ENCODE results near the gene MT1A. TPM values are rescaled to one million over a fixed set of nuclear protein-coding genes. Genes with fewer than 3 reads are reported as not detected.
A peak's percentile ranks its signal among the peaks of the same experiment; 100 is the strongest.
"Not testable (repeated sequence)": the region's sequence is repeated elsewhere in the genome, so short reads cannot be mapped to it uniquely, and the experiment has no call there.

Gene MT1A
- total RNA-seq, 2 donors from 2014 or later, result 30.0 TPM; not detected in 1

DNA sequence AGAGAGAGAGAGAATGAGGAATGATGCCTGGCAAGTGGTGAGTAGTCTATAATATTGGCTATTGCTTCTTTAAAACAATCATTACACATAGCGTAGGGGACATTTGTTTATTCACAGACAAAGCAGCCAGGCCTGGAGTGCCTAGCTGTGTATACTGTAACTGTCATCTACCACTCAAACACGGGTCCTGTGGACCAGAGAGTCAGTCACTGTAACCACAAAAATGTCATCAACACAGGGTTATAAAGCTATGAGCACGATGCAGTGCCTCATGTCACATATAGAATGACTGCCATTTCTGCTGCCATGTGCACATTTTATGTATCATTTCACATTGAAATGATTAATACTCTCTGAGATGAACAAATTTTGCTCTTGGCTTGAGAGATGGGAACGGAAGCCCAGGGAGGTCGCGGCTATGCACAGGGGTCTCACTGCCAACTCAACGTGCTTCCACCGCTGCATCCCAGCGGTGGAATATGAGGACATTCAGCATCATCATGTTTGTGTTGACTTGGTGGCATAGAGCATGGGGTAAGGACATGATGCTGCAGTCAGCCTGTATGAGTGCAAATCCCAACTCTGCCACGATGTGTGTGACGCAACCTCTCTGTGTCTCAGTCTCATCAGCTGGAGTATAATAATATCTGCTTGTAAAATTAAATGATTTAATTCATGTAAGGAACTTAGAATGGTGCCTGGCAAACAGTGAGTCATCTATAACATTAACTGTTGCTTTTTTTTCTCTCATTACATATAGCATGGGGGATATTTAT is 34.5 kb downstream of the MT1A start:
- no peak overlapping the region for H3K27ac ChIP-seq
- no peaks in the 10 kb centered on the region for H3K36me3 ChIP-seq
- DNase-seq (ENCODE audit: low spot score), result no peak
- H3K4me1 ChIP-seq, result peaks cover 0 to 23% of the 10 kb centered on the region in 2 donors
- H3K4me3 ChIP-seq, result no peak overlapping the region
- TF ChIP-seq, protein P1, sequence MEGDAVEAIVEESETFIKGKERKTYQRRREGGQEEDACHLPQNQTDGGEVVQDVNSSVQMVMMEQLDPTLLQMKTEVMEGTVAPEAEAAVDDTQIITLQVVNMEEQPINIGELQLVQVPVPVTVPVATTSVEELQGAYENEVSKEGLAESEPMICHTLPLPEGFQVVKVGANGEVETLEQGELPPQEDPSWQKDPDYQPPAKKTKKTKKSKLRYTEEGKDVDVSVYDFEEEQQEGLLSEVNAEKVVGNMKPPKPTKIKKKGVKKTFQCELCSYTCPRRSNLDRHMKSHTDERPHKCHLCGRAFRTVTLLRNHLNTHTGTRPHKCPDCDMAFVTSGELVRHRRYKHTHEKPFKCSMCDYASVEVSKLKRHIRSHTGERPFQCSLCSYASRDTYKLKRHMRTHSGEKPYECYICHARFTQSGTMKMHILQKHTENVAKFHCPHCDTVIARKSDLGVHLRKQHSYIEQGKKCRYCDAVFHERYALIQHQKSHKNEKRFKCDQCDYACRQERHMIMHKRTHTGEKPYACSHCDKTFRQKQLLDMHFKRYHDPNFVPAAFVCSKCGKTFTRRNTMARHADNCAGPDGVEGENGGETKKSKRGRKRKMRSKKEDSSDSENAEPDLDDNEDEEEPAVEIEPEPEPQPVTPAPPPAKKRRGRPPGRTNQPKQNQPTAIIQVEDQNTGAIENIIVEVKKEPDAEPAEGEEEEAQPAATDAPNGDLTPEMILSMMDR (IDR thresholded peaks at IDR 0.05), result no peak
- peaks cover 5 to 13% of the 10 kb centered on the region in 2 donors for H3K27me3 ChIP-seq
- H3K9me3 ChIP-seq, result no peaks in the 10 kb centered on the region

DNA sequence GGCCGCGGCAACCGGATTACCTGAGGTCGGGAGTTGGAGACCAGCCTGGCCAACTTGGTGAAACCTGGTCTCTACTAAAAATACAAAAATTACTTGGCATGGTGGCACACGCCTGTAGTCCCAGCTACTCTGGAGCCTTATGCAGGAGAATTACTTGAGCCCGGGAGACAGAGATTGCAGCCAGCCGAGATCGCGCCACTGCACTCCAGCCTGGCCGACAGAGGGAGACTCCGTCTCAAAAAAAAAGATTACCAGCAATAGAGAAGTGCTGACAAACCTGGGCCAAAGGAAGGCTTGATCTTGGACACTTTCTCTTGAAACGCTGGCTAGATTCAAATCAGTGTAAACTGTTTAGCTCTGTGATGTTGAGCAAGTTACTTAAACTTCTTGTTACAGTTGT is 35.5 kb downstream of the MT1A start:
- TF ChIP-seq, protein P1 (IDR thresholded peaks at IDR 0.05), result peak; percentile 45 to 72
- H3K36me3 ChIP-seq, result no peaks in the 10 kb centered on the region
- peaks cover 0 to 19% of the 10 kb centered on the region in 2 donors for H3K4me1 ChIP-seq
- no peak overlapping the region for H3K27ac ChIP-seq
- H3K4me3 ChIP-seq, result no peak overlapping the region
- no peaks in the 10 kb centered on the region for H3K9me3 ChIP-seq
- peaks cover 5 to 13% of the 10 kb centered on the region in 2 donors for H3K27me3 ChIP-seq
- DNase-seq (ENCODE audit: low spot score), result peak; percentile 69

DNA sequence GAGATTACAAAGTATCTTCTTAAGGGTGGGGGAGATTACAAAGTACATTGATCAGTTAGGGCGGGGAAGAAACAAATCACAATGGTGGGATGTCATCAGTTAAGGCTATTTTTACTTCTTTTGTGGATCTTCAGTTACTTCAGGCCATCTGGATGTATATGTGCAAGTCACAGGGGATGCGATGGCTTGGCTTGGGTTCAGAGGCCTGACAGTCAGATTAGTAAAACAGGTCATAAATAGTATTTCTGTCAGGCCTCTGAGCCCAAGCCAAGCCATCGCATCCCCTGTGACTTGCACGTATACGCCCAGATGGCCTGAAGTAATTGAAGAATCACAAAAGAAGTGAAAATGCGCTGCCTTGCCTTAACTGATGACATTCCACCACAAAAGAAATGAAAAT is 36.1 kb downstream of the MT1A start:
- not testable (repeated sequence) for H3K27ac ChIP-seq; H3K9me3 ChIP-seq; H3K36me3 ChIP-seq; DNase-seq (ENCODE audit: low spot score); H3K4me3 ChIP-seq; H3K27me3 ChIP-seq
- H3K4me1 ChIP-seq, result peaks cover 0 to 16% of the 10 kb centered on the region in 2 donors

DNA sequence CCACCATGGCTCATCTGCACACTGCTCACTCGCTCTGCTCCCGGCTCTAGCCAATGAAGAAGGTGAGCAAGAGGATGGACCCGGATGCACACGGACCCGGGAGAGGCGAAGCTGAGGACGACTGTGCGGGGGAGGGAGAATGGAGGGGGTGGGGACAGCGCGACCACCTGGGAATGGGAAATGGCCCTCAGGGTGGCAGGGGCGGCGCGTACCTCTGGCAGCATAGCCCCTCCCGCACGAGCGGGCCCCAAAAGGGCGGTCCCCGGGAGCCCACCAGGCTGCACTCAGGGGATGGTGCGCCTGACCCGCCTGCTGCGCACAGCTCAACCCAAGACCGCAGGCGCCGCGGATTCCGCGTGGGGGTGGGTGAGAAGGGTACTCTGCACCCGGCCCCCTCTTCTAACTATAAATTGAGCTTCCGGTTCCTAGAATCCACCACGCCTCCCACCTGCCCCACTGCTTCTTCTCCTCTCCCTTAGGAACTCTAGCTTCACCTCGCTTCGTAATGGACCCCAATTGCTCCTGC is 37.3 kb downstream of the MT1A start:
- Histone ChIP-seq H3K27ac (no peak overlapping the region), H3K36me3 (no peaks in the 10 kb centered on the region), H3K9me3 (no peaks in the 10 kb centered on the region), H3K4me1 (peaks cover 0 to 15% of the 10 kb centered on the region in 2 donors), H3K27me3 (no peaks in the 10 kb centered on the region), H3K4me3 (peak overlapping the region in 1 of 2 donors; percentile 41)
- TF ChIP-seq, protein P1 (IDR thresholded peaks at IDR 0.05), result no peak
- DNase-seq (ENCODE audit: low spot score), result no peak

DNA sequence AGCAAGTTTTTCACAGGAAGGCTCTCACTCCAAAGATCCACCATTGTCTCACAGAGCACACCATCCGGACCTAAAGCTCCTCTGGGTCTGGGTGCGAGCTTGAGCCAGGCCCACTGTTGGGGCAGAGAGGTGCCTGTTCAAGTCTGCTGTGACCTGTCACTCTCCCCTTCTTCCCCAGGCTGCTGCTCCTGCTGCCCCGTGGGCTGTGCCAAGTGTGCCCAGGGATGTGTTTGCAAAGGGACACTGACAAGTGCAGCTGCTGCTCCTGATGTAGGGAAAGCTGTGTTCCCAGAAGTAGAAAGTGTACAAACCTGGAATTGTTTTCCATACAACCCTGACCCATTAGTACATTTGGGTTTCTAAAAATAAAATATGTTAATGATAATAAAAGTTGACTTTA is 39.0 kb downstream of the MT1A start:
- Histone ChIP-seq H3K36me3 (no peaks in the 10 kb centered on the region), H3K27me3 (no peaks in the 10 kb centered on the region), H3K4me3 (no peak overlapping the region), H3K27ac (no peak overlapping the region), H3K4me1 (peaks cover 0 to 23% of the 10 kb centered on the region in 2 donors), H3K9me3 (no peaks in the 10 kb centered on the region)
- no peak for DNase-seq (ENCODE audit: low spot score)
- TF ChIP-seq, protein P1 (IDR thresholded peaks at IDR 0.05), result no peak

DNA sequence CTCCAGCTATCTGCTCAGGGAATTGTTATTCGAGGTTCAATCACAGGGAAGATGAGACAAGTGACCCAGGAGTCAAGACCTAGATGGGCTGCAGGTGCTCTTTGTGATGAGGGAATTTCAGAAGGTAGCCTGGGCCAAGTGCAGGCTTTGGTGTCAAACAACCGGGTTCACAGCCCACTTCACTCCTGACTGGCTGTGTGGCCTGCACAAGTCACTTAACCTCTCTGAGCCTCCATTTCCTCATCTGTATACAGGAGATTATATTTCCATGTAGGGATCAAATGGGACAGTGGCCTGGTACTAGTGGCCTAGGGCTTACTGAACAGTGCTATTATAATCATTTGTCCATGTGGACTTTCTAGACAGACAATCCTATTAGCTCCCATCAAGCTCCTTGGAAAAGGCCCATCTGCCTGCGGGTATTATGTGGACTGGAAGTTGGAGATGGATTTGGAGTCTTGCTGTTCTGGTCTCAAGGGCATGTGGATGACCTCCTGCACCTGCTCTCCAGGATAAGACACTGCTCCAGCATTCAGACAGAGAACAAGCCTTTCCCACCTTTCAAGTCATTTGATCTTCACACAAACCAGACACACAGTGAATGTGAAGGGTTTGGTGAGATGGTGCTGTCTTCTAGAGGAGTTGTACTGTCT is 40.7 kb downstream of the MT1A start:
- Histone ChIP-seq H3K27ac (peak overlapping the region; percentile 54 to 86), H3K4me1 (peaks cover 0 to 39% of the 10 kb centered on the region in 2 donors), H3K4me3 (no peak overlapping the region), H3K9me3 (no peaks in the 10 kb centered on the region), H3K36me3 (peaks cover 2% of the 10 kb centered on the region), H3K27me3 (no peaks in the 10 kb centered on the region)
- TF ChIP-seq, protein P1 (IDR thresholded peaks at IDR 0.05), result no peak
- no peak for DNase-seq (ENCODE audit: low spot score)

Data from right atrium auricular region (tissue), 2 donors.